ENCODE measurements around the gene PMM2. TPM values are rescaled to one million over a fixed set of nuclear protein-coding genes. Genes with fewer than 3 reads are reported as not detected.
A peak's percentile ranks its signal among the peaks of the same experiment; 100 is the strongest.

Gene PMM2
- total RNA-seq, 1 donor from 2014 or later: 22.2 TPM

GRCh38 chr16:8826278-8826879, 28.7 kb downstream of the PMM2 start:
- H3K27me3 ChIP-seq: no peaks in the 10 kb centered on the region
- H3F3A ChIP-seq (ENCODE audit: low read depth): peaks cover 20% of the 10 kb centered on the region
- no peak overlapping the region for H3K27ac Mint-ChIP-seq
- H2AFZ ChIP-seq (replicated peaks): no peak overlapping the region
- H3K9ac ChIP-seq: no peak overlapping the region
- peaks cover 4% of the 10 kb centered on the region for H3K4me1 Mint-ChIP-seq
- H3K36me3 ChIP-seq: no peaks in the 10 kb centered on the region
- peaks cover 3% of the 10 kb centered on the region for H3K4me1 ChIP-seq
- H3K4me2 ChIP-seq: no peak overlapping the region
- H3K9me3 ChIP-seq (ENCODE audit: low read depth): no peaks in the 10 kb centered on the region
- TF ChIP-seq EZH2phosphoT487 (IDR thresholded peaks at IDR 0.05): no peak
- TF ChIP-seq EZH2 (IDR thresholded peaks at IDR 0.05): no peak
- TF ChIP-seq CTCF (IDR thresholded peaks at IDR 0.05): no peak
- H3K27me3 Mint-ChIP-seq (ENCODE audit: insufficient read depth, low read depth): peaks cover 2% of the 10 kb centered on the region
- no peaks in the 10 kb centered on the region for H4K20me1 ChIP-seq (ENCODE audit: low read depth)
- H3K4me3 Mint-ChIP-seq: no peak overlapping the region
- no peak overlapping the region for H3K27ac ChIP-seq
- no peak overlapping the region for H3K4me3 ChIP-seq
- DNase-seq (ENCODE audit: low spot score): no peak
- peaks cover 27% of the 10 kb centered on the region for H3K36me3 Mint-ChIP-seq
- no peaks in the 10 kb centered on the region for H3K79me2 ChIP-seq (ENCODE audit: low read depth)
- no peaks in the 10 kb centered on the region for H3K9me3 Mint-ChIP-seq

- H3K27me3 ChIP-seq: no peaks in the 10 kb centered on the region
- H3K79me2 ChIP-seq (ENCODE audit: low read depth): no peaks in the 10 kb centered on the region
- Mint-ChIP-seq H3K27me3 (ENCODE audit: insufficient read depth, low read depth) (peaks cover 2% of the 10 kb centered on the region), H3K9me3 (no peaks in the 10 kb centered on the region), H3K27ac (peak overlapping the region; percentile 44), H3K36me3 (peaks cover 21% of the 10 kb centered on the region), H3K4me3 (no peak overlapping the region), H3K4me1 (peaks cover 22% of the 10 kb centered on the region)
- H3F3A ChIP-seq (ENCODE audit: low read depth): peaks cover 36% of the 10 kb centered on the region
- H3K36me3 ChIP-seq: no peaks in the 10 kb centered on the region
- H3K4me3 ChIP-seq: no peak overlapping the region
- no peaks in the 10 kb centered on the region for H3K9me3 ChIP-seq (ENCODE audit: low read depth)
- no peak overlapping the region for H2AFZ ChIP-seq (replicated peaks)
- H4K20me1 ChIP-seq (ENCODE audit: low read depth): no peaks in the 10 kb centered on the region
- no peak overlapping the region for H3K9ac ChIP-seq
- no peak overlapping the region for H3K27ac ChIP-seq
- TF ChIP-seq EZH2phosphoT487 (IDR thresholded peaks at IDR 0.05) (no peak), CTCF (IDR thresholded peaks at IDR 0.05) (no peak), EZH2 (IDR thresholded peaks at IDR 0.05) (no peak)
- H3K4me2 ChIP-seq: no peak overlapping the region
- H3K4me1 ChIP-seq: peaks cover 19% of the 10 kb centered on the region
- DNase-seq (ENCODE audit: low spot score): no peak
Observed at GRCh38 chr16:8828541-8829165, 31.0 kb downstream of the PMM2 start.

GRCh38 chr16:8831450-8831849, 33.8 kb downstream of the PMM2 start:
- H3K9me3 Mint-ChIP-seq: no peaks in the 10 kb centered on the region
- Histone ChIP-seq H3K79me2 (ENCODE audit: low read depth) (no peaks in the 10 kb centered on the region), H3K4me1 (peaks cover 19% of the 10 kb centered on the region), H3K36me3 (no peaks in the 10 kb centered on the region), H3K4me3 (no peak overlapping the region), H2AFZ (replicated peaks) (no peak overlapping the region), H3F3A (ENCODE audit: low read depth) (peaks cover 37% of the 10 kb centered on the region), H3K27ac (peak overlapping the region; percentile 93), H4K20me1 (ENCODE audit: low read depth) (no peaks in the 10 kb centered on the region), H3K27me3 (no peaks in the 10 kb centered on the region), H3K9me3 (ENCODE audit: low read depth) (no peaks in the 10 kb centered on the region), H3K4me2 (peak overlapping the region; percentile 65), H3K9ac (no peak overlapping the region)
- peak overlapping the region; percentile 72 for H3K4me3 Mint-ChIP-seq
- H3K36me3 Mint-ChIP-seq: peaks cover 14% of the 10 kb centered on the region
- peak overlapping the region; percentile 98 for H3K27ac Mint-ChIP-seq
- DNase-seq (ENCODE audit: low spot score): no peak
- TF ChIP-seq CTCF (IDR thresholded peaks at IDR 0.05) (no peak), EZH2phosphoT487 (IDR thresholded peaks at IDR 0.05) (no peak), EZH2 (IDR thresholded peaks at IDR 0.05) (no peak)
- peaks cover 22% of the 10 kb centered on the region for H3K4me1 Mint-ChIP-seq
- H3K27me3 Mint-ChIP-seq (ENCODE audit: insufficient read depth, low read depth): peaks cover 2% of the 10 kb centered on the region

All from neural progenitor cell (in vitro differentiated cells).